Parathyroid adenoma (tissue), 2 donors: Measurements from ENCODE around the gene C1orf216.
A peak's percentile ranks its signal among the peaks of the same experiment; 100 is the strongest.
"Not testable (repeated sequence)": the region's sequence is repeated elsewhere in the genome, so short reads cannot be mapped to it uniquely, and the experiment has no call there.

ENCODE experiments used
- H2AFZ ChIP-seq: fragments of 300-600 bp; sonication (generic); one replicate; pipeline ENCODE4 v1.7.0; 2017; ENCODE audit warnings: antibody characterized with exemption, mild to moderate bottlenecking
- H3K27ac ChIP-seq: fragments of 300-600 bp; sonication (generic); one replicate; pipeline ENCODE4 v1.7.0; 2017
- H3K27me3 ChIP-seq: fragments of 300-600 bp; sonication (generic); one replicate; pipeline ENCODE4 v1.7.0; 2017; ENCODE audit warnings: low read length; ENCODE audit not compliant: control insufficient read depth, insufficient read depth
- H3K36me3 ChIP-seq: fragments of 300-600 bp; sonication (generic); one replicate; pipeline ENCODE4 v1.7.0; 2017; ENCODE audit warnings: low read length; ENCODE audit not compliant: control insufficient read depth, insufficient read depth
- H3K4me1 ChIP-seq: fragments of 300-600 bp; sonication (generic); one replicate; pipeline ENCODE4 v1.7.0; 2017; ENCODE audit warnings: control low read depth
- H3K4me2 ChIP-seq: fragments of 300-600 bp; sonication (generic); one replicate; pipeline ENCODE4 v1.7.0; 2017; ENCODE audit warnings: low read length
- H3K4me3 ChIP-seq: fragments of 300-600 bp; sonication (generic); one replicate; pipeline ENCODE4 v1.7.0; 2017; ENCODE audit warnings: low read depth, low read length
- H3K79me2 ChIP-seq: fragments of 300-600 bp; sonication (generic); one replicate; pipeline ENCODE4 v1.7.0; 2017; ENCODE audit warnings: control low read depth
- H3K9ac ChIP-seq: fragments of 300-600 bp; sonication (generic); one replicate; pipeline ENCODE4 v1.7.0; 2017; ENCODE audit warnings: mild to moderate bottlenecking
- H3K9me3 ChIP-seq: fragments of 300-600 bp; sonication (generic); one replicate; pipeline ENCODE4 v1.7.0; 2017; ENCODE audit warnings: low read length; ENCODE audit not compliant: control insufficient read depth
- CTCF ChIP-seq: fragments of 300-600 bp; sonication (generic); IDR thresholded peaks from one replicate; pipeline ENCODE4 v1.7.0; 2017; ENCODE audit warnings: antibody characterized with exemption, mild to moderate bottlenecking
- donor health status: primary hyperparathyroidism.

The C1orf216 gene

GRCh38 chr1:35715568-35716002 lies 3.1 kb downstream of the C1orf216 start:
- Histone ChIP-seq H2AFZ (no peak overlapping the region), H3K4me1 (peaks cover 3% of the 10 kb centered on the region), H3K27me3 (no peaks in the 10 kb centered on the region), H3K36me3 (no peaks in the 10 kb centered on the region), H3K79me2 (no peaks in the 10 kb centered on the region), H3K4me2 (no peak overlapping the region), H3K27ac (no peak overlapping the region), H3K9me3 (no peaks in the 10 kb centered on the region), H3K4me3 (no peak overlapping the region), H3K9ac (no peak overlapping the region)
- peak; percentile 58 for TF ChIP-seq CTCF

GRCh38 chr1:35714921-35715567 lies 3.6 kb downstream of the C1orf216 start:
- H3K27me3 ChIP-seq: no peaks in the 10 kb centered on the region
- H3K27ac ChIP-seq: no peak overlapping the region
- H2AFZ ChIP-seq: no peak overlapping the region
- no peak overlapping the region for H3K4me2 ChIP-seq
- TF ChIP-seq CTCF: no peak
- no peaks in the 10 kb centered on the region for H3K9me3 ChIP-seq
- H3K79me2 ChIP-seq: no peaks in the 10 kb centered on the region
- peaks cover 3% of the 10 kb centered on the region for H3K4me1 ChIP-seq
- no peak overlapping the region for H3K9ac ChIP-seq
- H3K36me3 ChIP-seq: no peaks in the 10 kb centered on the region
- no peak overlapping the region for H3K4me3 ChIP-seq

GRCh38 chr1:35711098-35711497 lies 7.6 kb downstream of the C1orf216 start:
- H3K27me3 ChIP-seq: not testable (repeated sequence)

GRCh38 chr1:35708952-35709351 lies 9.7 kb downstream of the C1orf216 start:
- H3K27ac ChIP-seq: no peak overlapping the region
- H2AFZ ChIP-seq: no peak overlapping the region
- H3K4me1 ChIP-seq: no peaks in the 10 kb centered on the region
- no peak overlapping the region for H3K4me2 ChIP-seq
- no peaks in the 10 kb centered on the region for H3K9me3 ChIP-seq
- no peak overlapping the region for H3K4me3 ChIP-seq
- TF ChIP-seq CTCF: no peak
- no peaks in the 10 kb centered on the region for H3K79me2 ChIP-seq
- no peak overlapping the region for H3K9ac ChIP-seq
- H3K36me3 ChIP-seq: no peaks in the 10 kb centered on the region
- H3K27me3 ChIP-seq: no peaks in the 10 kb centered on the region

More at GRCh38 chr1:35711098-35711497, 7.6 kb downstream of the C1orf216 start:
- not testable (repeated sequence) for H3K9me3 ChIP-seq, H3K79me2 ChIP-seq, H3K36me3 ChIP-seq, H3K4me2 ChIP-seq, H3K9ac ChIP-seq, H2AFZ ChIP-seq, H3K27ac ChIP-seq, H3K4me1 ChIP-seq, H3K4me3 ChIP-seq

- Histone ChIP-seq H3K4me3 (no peak overlapping the region), H3K9ac (no peak overlapping the region), H3K27me3 (no peaks in the 10 kb centered on the region)
These were observed 10.2 kb downstream of the C1orf216 start for GRCh38 chr1:35708441-35708921.

More at GRCh38 chr1:35708441-35708921, 10.2 kb downstream of the C1orf216 start:
- no peaks in the 10 kb centered on the region for H3K79me2 ChIP-seq
- peak overlapping the region; percentile 42 for H3K4me2 ChIP-seq
- no peaks in the 10 kb centered on the region for H3K36me3 ChIP-seq
- no peaks in the 10 kb centered on the region for H3K9me3 ChIP-seq
- no peak overlapping the region for H3K27ac ChIP-seq
- no peaks in the 10 kb centered on the region for H3K4me1 ChIP-seq
- no peak for TF ChIP-seq CTCF
- no peak overlapping the region for H2AFZ ChIP-seq
